Gastroesophageal sphincter (tissue), 4 donors: Measurements from ENCODE around the gene FZR1. TPM values are rescaled to one million over a fixed set of nuclear protein-coding genes. Genes with fewer than 3 reads are reported as not detected.
A peak's percentile ranks its signal among the peaks of the same experiment; 100 is the strongest.

Experiments used
- ATAC-seq: fragments of 150-250 bp; one replicate; pipeline ENCODE4 v1.9.1; 2016; ENCODE audit warnings: mild to moderate bottlenecking, moderate library complexity
- H3K27ac ChIP-seq, 4 donors: fragments of 200-600 bp; sonication (generic) in 3 of 4; 1 replicate in 3 of 4; 2 replicates in 1 of 4; pipeline ENCODE4 v1.5.1; 2016 to 2019
- H3K27me3 ChIP-seq: fragments of 200-600 bp; sonication (generic); one replicate; pipeline ENCODE4 v1.5.1; 2019
- H3K36me3 ChIP-seq, 2 donors: fragments of 200-600 bp; sonication (generic); one replicate each; pipeline ENCODE4 v1.5.1; 2019; ENCODE audit warnings: control low read depth in 1 of 2
- H3K4me1 ChIP-seq, 3 donors: fragments of 200-600 bp; sonication (generic); 1 replicate in 2 of 3; 2 replicates in 1 of 3; pipeline ENCODE4 v1.5.1; 2016 to 2019; ENCODE audit warnings: control low read depth in 2 of 3
- H3K4me3 ChIP-seq, 2 donors: fragments of 200-600 bp; sonication (generic); one replicate each; pipeline ENCODE4 v1.5.1; 2019; ENCODE audit warnings: mild to moderate bottlenecking in 1 of 2, moderate library complexity in 1 of 2
- H3K9me3 ChIP-seq, 3 donors: fragments of 200-600 bp; sonication (generic); one replicate each; pipeline ENCODE4 v1.5.1; 2017 to 2019; ENCODE audit warnings: control low read depth in 2 of 3
- CTCF ChIP-seq, 4 experiments: fragments of 200-600 bp in 2 of 4; fragments of 450-650 bp in 2 of 4; sonication (generic) in 1 of 4; IDR thresholded peaks; one replicate each; pipeline ENCODE4 v1.5.1; 2017 to 2019; ENCODE audit warnings: antibody characterized with exemption in 4 of 4, mild to moderate bottlenecking in 2 of 4, moderate library complexity in 2 of 4
- EP300 ChIP-seq: sonication (generic); formaldehyde crosslinking; IDR thresholded peaks from one replicate; pipeline ENCODE4 v1.6.1; 2017; ENCODE audit warnings: antibody characterized with exemption, mild to moderate bottlenecking
- POLR2A ChIP-seq, 2 donors: fragments of 450-650 bp; IDR thresholded peaks; one replicate each; pipeline ENCODE4 v1.6.1; 2017; ENCODE audit warnings: antibody characterized with exemption in 2 of 2, mild to moderate bottlenecking in 2 of 2, moderate library complexity in 1 of 2
- POLR2AphosphoS5 ChIP-seq: sonication (generic); formaldehyde crosslinking; IDR thresholded peaks from one replicate; pipeline ENCODE4 v1.6.1; 2017; ENCODE audit warnings: antibody characterized with exemption
- WGBS, 2 donors: methylation state at CpG; one replicate each; pipeline ENCODE4 v1.1.5; 2018; ENCODE audit warnings: low coverage in 1 of 2; 5-methylcytosine and 5-hydroxymethylcytosine counted together
- total RNA-seq, 4 donors: library from RNA; depleted of rRNA; stranded (reverse); fragments of >200 nt; gene quantifications; one replicate each; pipeline ENCODE4 v1.1.0, GENCODE V29; 2016

FZR1 gene
- total RNA-seq, 4 donors from 2014 or later, result 17.6 to 32.9 (median 23.0) TPM

GRCh38 chr19:3501780-3502179 is 4.3 kb upstream of the FZR1 start:
- peaks cover 0 to 9% of the 10 kb centered on the region in 2 donors for H3K36me3 ChIP-seq
- no peak overlapping the region for H3K27ac ChIP-seq
- H3K27me3 ChIP-seq, result no peaks in the 10 kb centered on the region
- H3K4me3 ChIP-seq, result no peak overlapping the region
- H3K4me1 ChIP-seq, result peaks cover 0 to 34% (median 12%) of the 10 kb centered on the region in 3 donors
- H3K9me3 ChIP-seq, result no peaks in the 10 kb centered on the region
- no peak for ATAC-seq
- TF ChIP-seq CTCF (IDR thresholded peaks at IDR 0.05) (no peak), EP300 (no peak), POLR2AphosphoS5 (no peak), POLR2A (IDR thresholded peaks at IDR 0.05) (no peak)
- WGBS, 2 donors, result 75% methylated on average over 2 of the region's 3 CpGs; no CpG with 5 or more reads in 1 of the 2 donors

- no peak for TF ChIP-seq EP300
- no peak for TF ChIP-seq CTCF (IDR thresholded peaks at IDR 0.05)
- no peak for TF ChIP-seq POLR2AphosphoS5
- TF ChIP-seq POLR2A (IDR thresholded peaks at IDR 0.05), result no peak
- Histone ChIP-seq H3K4me1 (peaks cover 0 to 48% (median 21%) of the 10 kb centered on the region in 3 donors), H3K9me3 (no peaks in the 10 kb centered on the region), H3K27me3 (no peaks in the 10 kb centered on the region), H3K36me3 (no peaks in the 10 kb centered on the region), H3K27ac (no peak overlapping the region), H3K4me3 (no peak overlapping the region)
- 88% methylated on average over 9 of the region's 13 CpGs; no CpG with 5 or more reads in 1 of the 2 donors for WGBS, 2 donors
- ATAC-seq, result no peak
Measured at GRCh38 chr19:3503036-3503572, 3.0 kb upstream of the FZR1 start.

- H3K4me3 ChIP-seq, result no peak overlapping the region
- no peak for ATAC-seq
- no peak for TF ChIP-seq CTCF (IDR thresholded peaks at IDR 0.05)
- no peak for TF ChIP-seq POLR2A (IDR thresholded peaks at IDR 0.05)
- no peak for TF ChIP-seq POLR2AphosphoS5
- TF ChIP-seq EP300, result no peak
Measured at GRCh38 chr19:3504735-3505134, 1.4 kb upstream of the FZR1 start.

GRCh38 chr19:3506384-3507340 is 551 bp downstream of the FZR1 start:
- no CpG with 5 or more reads among the region's 69 CpGs for WGBS, 2 donors
- Histone ChIP-seq H3K27me3 (no peaks in the 10 kb centered on the region), H3K27ac (peak overlapping the region; percentile 73 to 94 (median 84)), H3K9me3 (no peaks in the 10 kb centered on the region), H3K4me1 (peaks cover 0 to 53% (median 14%) of the 10 kb centered on the region in 3 donors), H3K4me3 (peak overlapping the region; percentile 65 to 94), H3K36me3 (peaks cover 0 to 28% of the 10 kb centered on the region in 2 donors)
- TF ChIP-seq CTCF (IDR thresholded peaks at IDR 0.05), result no peak
- no peak for TF ChIP-seq EP300
- no peak for TF ChIP-seq POLR2AphosphoS5
- no peak for TF ChIP-seq POLR2A (IDR thresholded peaks at IDR 0.05)
- ATAC-seq, result peak; percentile 0

More at GRCh38 chr19:3504735-3505134, 1.4 kb upstream of the FZR1 start:
- H3K27ac ChIP-seq, result no peak overlapping the region
- peaks cover 0 to 11% of the 10 kb centered on the region in 2 donors for H3K36me3 ChIP-seq
- H3K4me1 ChIP-seq, result peaks cover 0 to 51% (median 15%) of the 10 kb centered on the region in 3 donors
- H3K9me3 ChIP-seq, result no peaks in the 10 kb centered on the region
- WGBS, 2 donors, result 67 to 80% methylated on average over 2 to 5 of the region's 5 CpGs
- H3K27me3 ChIP-seq, result no peaks in the 10 kb centered on the region
